ENCODE measurements around the gene KRT6C.
"Not testable (repeated sequence)": the region's sequence is repeated elsewhere in the genome, so short reads cannot be mapped to it uniquely, and the experiment has no call there.

Gene KRT6C

GRCh38 chr12:52473768-52474167, at the start of gene KRT6C:
Gene KRT6C (minus strand): TSS chr12:52473805. CDS start chr12:52473737, 68 bp downstream.
- DNase-seq, result no peak

- no peak for DNase-seq
Measured at GRCh38 chr12:52522346-52523011, 48.9 kb upstream of the KRT6C start.

GRCh38 chr12:52521568-52522266, 48.1 kb upstream of the KRT6C start:
- no peak for DNase-seq

GRCh38 chr12:52521175-52521567, 47.6 kb upstream of the KRT6C start:
- no peak for DNase-seq

- no peak for DNase-seq
Measured at GRCh38 chr12:52519826-52520662, 46.4 kb upstream of the KRT6C start, which contains the start of gene KRT5. Gene KRT5 (minus strand): TSS chr12:52520394. CDS start chr12:52520296, 98 bp downstream.

GRCh38 chr12:52519387-52519703, 45.7 kb upstream of the KRT6C start:
- DNase-seq, result no peak

GRCh38 chr12:52518574-52519386, 45.2 kb upstream of the KRT6C start:
- DNase-seq, result no peak

GRCh38 chr12:52517888-52518287, 44.3 kb upstream of the KRT6C start:
- DNase-seq, result no peak

GRCh38 chr12:52517005-52517835, 43.6 kb upstream of the KRT6C start:
- DNase-seq, result no peak

GRCh38 chr12:52515927-52516831, 42.6 kb upstream of the KRT6C start:
- no peak for DNase-seq

- DNase-seq, result no peak
Measured at GRCh38 chr12:52515319-52515646, 41.7 kb upstream of the KRT6C start.

GRCh38 chr12:52514471-52515318, 41.1 kb upstream of the KRT6C start:
- DNase-seq, result no peak

GRCh38 chr12:52513736-52514135, 40.1 kb upstream of the KRT6C start:
- no peak for DNase-seq

- DNase-seq, result no peak
Measured at GRCh38 chr12:52508211-52508610, 34.6 kb upstream of the KRT6C start.

GRCh38 chr12:52506858-52507715, 33.5 kb upstream of the KRT6C start:
- DNase-seq, result peak; percentile 41

- DNase-seq, result peak; percentile 61
Measured at GRCh38 chr12:52502877-52503276, 29.3 kb upstream of the KRT6C start.

- no peak for DNase-seq
Measured at GRCh38 chr12:52501490-52501889, 27.9 kb upstream of the KRT6C start.

GRCh38 chr12:52500574-52500973, 27.0 kb upstream of the KRT6C start:
- DNase-seq, result not testable (repeated sequence)
